ENCODE results near the gene CORO2B.

- TF ChIP-seq ZFP30 (CRISPR knock-in tag; IDR thresholded peaks at IDR 0.05) (no peak), RARB (CRISPR knock-in tag; IDR thresholded peaks at IDR 0.05) (no peak), TCF4 (CRISPR knock-in tag; IDR thresholded peaks at IDR 0.05; ENCODE audit: borderline replicate concordance) (no peak), ZNF565 (CRISPR knock-in tag; conservative IDR thresholded peaks at IDR 0.05; ENCODE audit: low read depth) (no peak), ESRRG (CRISPR knock-in tag; IDR thresholded peaks at IDR 0.05) (no peak), PATZ1 (CRISPR knock-in tag; IDR thresholded peaks at IDR 0.05; ENCODE audit: borderline replicate concordance) (no peak), POU6F1 (CRISPR knock-in tag; IDR thresholded peaks at IDR 0.05; ENCODE audit: borderline replicate concordance, low read depth) (no peak), ISL1 (CRISPR knock-in tag; IDR thresholded peaks at IDR 0.05) (no peak), ZFP3 (CRISPR knock-in tag; IDR thresholded peaks at IDR 0.05) (no peak), ZNF70 (CRISPR knock-in tag; IDR thresholded peaks at IDR 0.05) (no peak), CREB5 (CRISPR knock-in tag; IDR thresholded peaks at IDR 0.05; ENCODE audit: low read depth) (no peak), OSR1 (CRISPR knock-in tag; IDR thresholded peaks at IDR 0.05) (no peak), GLIS3 (CRISPR knock-in tag; IDR thresholded peaks at IDR 0.05) (no peak)
Observed at GRCh38 chr15:68542348-68542747, 36.4 kb upstream of the CORO2B start.

All from SK-N-SH treated with all-trans-retinoic acid at 6 μM for 48 hours (cell line).